Pancreas (tissue), 10 donors: Measurements from ENCODE around the gene IGFL4. TPM values are rescaled to one million over a fixed set of nuclear protein-coding genes. Genes with fewer than 3 reads are reported as not detected.

Experiments
- ATAC-seq, 4 donors: fragments of 200-7000 bp; cut with Tn5 transposase; one replicate each; pipeline versions ENCODE4 v1.8.0 to v1.9.1; 2020; ENCODE audit warnings: mild to moderate bottlenecking in 4 of 4, moderate library complexity in 4 of 4
- DNase-seq, 6 donors: peaks; one replicate each; pipeline ENCODE4 v3.0.0-alpha.2; 2020
- FAIRE-seq: peaks from 2 replicates; lab custom pipeline; 2012; peaks lifted over from hg19 to GRCh38; lab: Jason Lieb, UNC
- H3K27ac ChIP-seq, 4 donors: fragments of 200-600 bp; sonication (generic); 1 replicate in 3 of 4; 2 replicates in 1 of 4; pipeline versions ENCODE4 v1.5.0 to v1.8.0; 2020
- H3K27me3 ChIP-seq, 4 donors: fragments of 200-600 bp; one replicate each; pipeline ENCODE4 v1.8.0; 2021
- H3K36me3 ChIP-seq, 3 donors: fragments of 200-600 bp; sonication (generic) in 1 of 3; one replicate each; pipeline versions ENCODE4 v1.5.0 to v1.8.0; 2020 to 2021
- H3K4me1 ChIP-seq, 3 donors: fragments of 200-600 bp; one replicate each; pipeline ENCODE4 v1.8.0; 2021
- H3K4me3 ChIP-seq, 4 donors: fragments of 200-600 bp; sonication (generic) in 2 of 4; one replicate each; pipeline versions ENCODE4 v1.5.0 to v1.8.0; 2020 to 2021
- H3K9me3 ChIP-seq, 4 donors: fragments of 200-600 bp; one replicate each; pipeline ENCODE4 v1.8.0; 2021
- CTCF ChIP-seq, 4 donors: fragments of 200-600 bp; sonication (generic) in 3 of 4; IDR thresholded peaks; one replicate each; pipeline versions ENCODE4 v1.5.0 to v1.8.0; 2021; ENCODE audit warnings: antibody characterized with exemption in 4 of 4
- WGBS, 2 donors: extraction: QIAGEN DNeasy Blood & Tissue Kit; methylation state at CpG; one replicate each; pipeline ENCODE4 v1.1.7; 2013; 5-methylcytosine and 5-hydroxymethylcytosine counted together
- intact Hi-C, 3 donors: fragments of 100-400 bp; cut with DNase I; formaldehyde crosslinking; loops; one replicate each; pipeline versions ENCODE4 v1.11.1 to v1.14.2; 2022
- polyA plus RNA-seq, 2 donors: library from polyadenylated mRNA; stranded (reverse); fragments of 200-250 nt; gene quantifications; one replicate each; pipeline ENCODE4 v1.2.3, GENCODE V29; 2013
- total RNA-seq, 6 donors: library from RNA; stranded (reverse); fragmentation: NEBNext Ultra II Directional in 4 of 6; extraction: Animal tissue kit (Norgen Biotek cat#: 25700) in 4 of 6; gene quantifications; one replicate each; pipeline versions ENCODE4 v1.2.1 to v1.2.4, GENCODE V29; 2021 to 2023
- donor health status: healthy with polysubstance abuse.
- donor health status: DM: no; HTN: no; CAD: no; lungs with moderate emphysema.
- donor health status: DM: no; HTN: no; CAD: no.
- donor health status: control.
- donor health status: control.
- donor health status: Bipolar disorder and iron deficiency.
- donor health status: DM: yes; HTN: yes; CAD: no.
- donor health status: DM: no; HTN: no; CAD: no.
- donor health status: DM: no; HTN: no; CAD: no.
- donor health status: DM: yes; HTN: yes; CAD: no.

The IGFL4 gene
- total and polyA plus RNA-seq, 8 donors: 0.04 to 0.28 (median 0.18) TPM; not detected in 4

- peak overlapping the region in 2 of 4 donors; percentile 29 to 60 for H3K4me3 ChIP-seq
- H3K27ac ChIP-seq: no peak overlapping the region
- FAIRE-seq: no peak
- TF ChIP-seq CTCF (IDR thresholded peaks at IDR 0.05): no peak
- 29 to 30% methylated on average over 8 of the region's 8 CpGs for WGBS, 2 donors
- no peaks in the 10 kb centered on the region for H3K27me3 ChIP-seq
- intact Hi-C loops: loop anchor here in 1 of 3 donors (10.0 kb wide), 1 partner anchor 200 kb away; the partner anchor contains the start of gene RSPH6A
- H3K4me1 ChIP-seq: peaks cover 0 to 8% (median 3%) of the 10 kb centered on the region in 3 donors
- DNase-seq: peak in 1 of 6 donors; percentile 23
- H3K9me3 ChIP-seq: no peaks in the 10 kb centered on the region
- ATAC-seq: no peak
- no peaks in the 10 kb centered on the region for H3K36me3 ChIP-seq
These were observed 26.3 kb downstream of the IGFL4 start for GRCh38 chr19:46014534-46014933.

GRCh38 chr19:46009530-46010510, 31.0 kb downstream of the IGFL4 start:
- peak; percentile 34 to 90 (median 74) for DNase-seq
- Histone ChIP-seq H3K36me3 (no peaks in the 10 kb centered on the region), H3K27me3 (no peaks in the 10 kb centered on the region), H3K27ac (no peak overlapping the region), H3K4me1 (peaks cover 0 to 5% (median 0%) of the 10 kb centered on the region in 3 donors), H3K4me3 (no peak overlapping the region), H3K9me3 (no peaks in the 10 kb centered on the region)
- WGBS, 2 donors: 48 to 49% methylated on average over 24 to 28 of the region's 28 CpGs
- peak; percentile 87 to 96 (median 92) for ATAC-seq
- TF ChIP-seq CTCF (IDR thresholded peaks at IDR 0.05): peak; percentile 77 to 93 (median 88)
- no peak for FAIRE-seq
- intact Hi-C loops: loop anchor here in 1 of 3 donors (10.0 kb wide), 1 partner anchor 195 kb away; the partner anchor contains the start of gene RSPH6A

- TF ChIP-seq CTCF (IDR thresholded peaks at IDR 0.05): no peak
- Histone ChIP-seq H3K27me3 (no peaks in the 10 kb centered on the region), H3K36me3 (no peaks in the 10 kb centered on the region), H3K27ac (no peak overlapping the region), H3K4me1 (no peaks in the 10 kb centered on the region), H3K9me3 (no peaks in the 10 kb centered on the region), H3K4me3 (no peak overlapping the region)
- peak in 1 of 6 donors; percentile 34 for DNase-seq
- WGBS, 2 donors: 88 to 94% methylated on average over 13 of the region's 13 CpGs
- intact Hi-C loops: no loop called here
- ATAC-seq: no peak
- no peak for FAIRE-seq
These were observed 34.4 kb downstream of the IGFL4 start for GRCh38 chr19:46006411-46006810.

- intact Hi-C loops: no loop called here
- 95% methylated on average over 15 of the region's 15 CpGs for WGBS, 2 donors
- no peak for TF ChIP-seq CTCF (IDR thresholded peaks at IDR 0.05)
These were observed 38.0 kb downstream of the IGFL4 start for GRCh38 chr19:46002678-46003275.

More at GRCh38 chr19:46002678-46003275, 38.0 kb downstream of the IGFL4 start:
- H3K27me3 ChIP-seq: no peaks in the 10 kb centered on the region
- no peak overlapping the region for H3K27ac ChIP-seq
- no peaks in the 10 kb centered on the region for H3K4me1 ChIP-seq
- no peak overlapping the region for H3K4me3 ChIP-seq
- DNase-seq (no peak), FAIRE-seq (no peak), ATAC-seq (no peak)
- H3K9me3 ChIP-seq: no peaks in the 10 kb centered on the region
- no peaks in the 10 kb centered on the region for H3K36me3 ChIP-seq
